ENCODE results near the gene NME9.

Gene NME9

DNA sequence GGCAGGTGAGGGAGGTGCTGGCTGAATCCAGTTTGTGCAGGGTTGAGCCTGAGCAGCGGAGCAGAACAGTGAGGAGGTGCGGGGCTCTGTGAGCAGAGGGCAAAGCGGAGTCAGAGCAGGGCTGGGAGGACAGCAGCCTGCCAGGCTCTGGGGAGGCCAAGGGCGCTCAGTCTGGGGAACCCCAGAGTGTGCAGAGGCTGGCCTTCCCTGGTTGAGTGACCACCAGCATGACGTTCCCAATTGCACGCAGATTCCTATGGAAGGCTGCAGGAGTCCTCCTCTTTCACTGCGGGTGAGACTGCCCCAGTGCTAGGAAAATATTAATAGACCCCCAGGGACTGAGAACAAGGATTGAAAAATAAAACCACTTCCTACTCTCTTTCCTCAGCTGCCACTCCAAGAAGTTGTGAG lies 31.9 kb upstream of the NME9 start:
- no peak for DNase-seq

GRCh38 chr3:138360869-138361525 lies 31.3 kb upstream of the NME9 start:
- no peak for DNase-seq

DNA sequence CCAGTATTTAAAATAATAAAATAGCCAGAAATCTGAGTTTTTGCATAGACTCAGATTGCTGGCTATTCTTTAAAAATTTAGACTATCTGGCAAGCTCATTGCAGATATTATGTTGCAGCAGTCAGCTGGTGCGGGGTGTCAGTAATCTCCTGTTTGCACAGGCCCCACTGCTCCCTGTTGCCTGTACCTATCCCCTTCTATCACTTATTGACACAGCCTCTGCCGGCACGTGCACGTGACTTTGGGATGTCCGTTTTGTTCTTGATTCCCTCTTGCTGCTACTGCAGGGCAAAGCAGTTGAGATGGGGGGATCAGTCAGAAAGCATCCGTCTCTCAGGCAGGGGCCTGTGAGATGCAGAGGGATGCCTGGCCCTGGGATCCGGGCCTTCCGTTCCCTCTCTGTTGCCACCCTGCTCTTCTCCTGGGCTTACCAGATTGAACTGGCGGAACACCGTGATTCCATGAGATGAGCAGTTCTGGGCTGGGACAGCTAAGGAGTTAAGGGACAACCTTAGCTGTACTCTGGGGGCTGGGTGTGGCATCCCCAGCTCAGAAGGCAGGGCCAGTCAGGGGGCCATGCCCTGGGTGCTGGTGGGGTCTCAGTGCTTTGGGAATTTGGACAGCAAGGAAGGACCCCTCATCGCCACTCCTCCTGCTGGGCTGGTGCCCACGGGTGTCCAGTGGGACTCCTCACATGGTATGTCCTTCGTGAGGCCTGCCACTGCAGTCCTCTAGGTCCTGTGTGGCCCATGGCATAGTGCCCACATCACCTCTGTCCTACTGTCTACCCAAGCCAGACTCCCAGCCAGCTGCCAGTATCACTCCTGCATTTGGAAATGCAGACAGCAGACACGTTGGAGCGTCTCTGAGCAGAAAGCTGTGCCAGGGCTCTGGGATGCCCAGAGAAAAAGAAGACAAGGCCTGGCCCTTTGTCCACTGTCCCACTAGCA lies 30.5 kb upstream of the NME9 start:
- DNase-seq, result no peak

- DNase-seq, result no peak
Observed at GRCh38 chr3:138359148-138359918, 29.7 kb upstream of the NME9 start.

GRCh38 chr3:138356730-138357405 lies 27.2 kb upstream of the NME9 start:
- DNase-seq, result no peak

GRCh38 chr3:138355071-138355470 lies 25.4 kb upstream of the NME9 start:
- no peak for DNase-seq

DNA sequence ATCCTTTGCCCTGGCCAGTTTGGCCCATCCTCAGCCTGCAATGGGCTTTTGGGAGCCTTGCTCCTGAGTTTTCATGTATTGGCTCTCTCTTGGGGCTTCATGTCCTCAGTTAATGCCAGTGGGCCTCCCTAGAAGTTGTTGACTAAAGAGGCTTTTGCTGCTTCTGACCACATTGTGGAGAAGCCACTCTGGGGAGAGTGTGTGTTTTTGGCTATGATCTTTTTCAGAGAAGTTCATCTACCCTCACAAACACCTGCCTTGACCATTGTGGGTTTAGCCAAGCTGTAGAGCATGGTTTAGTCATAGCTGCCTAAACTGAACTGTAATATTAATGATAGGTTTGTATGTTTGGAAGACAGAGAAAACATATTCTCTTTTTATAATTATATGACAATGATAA lies 24.7 kb upstream of the NME9 start:
- no peak for DNase-seq

- no peak for DNase-seq
Observed at GRCh38 chr3:138351916-138352550, 22.4 kb upstream of the NME9 start.

DNA sequence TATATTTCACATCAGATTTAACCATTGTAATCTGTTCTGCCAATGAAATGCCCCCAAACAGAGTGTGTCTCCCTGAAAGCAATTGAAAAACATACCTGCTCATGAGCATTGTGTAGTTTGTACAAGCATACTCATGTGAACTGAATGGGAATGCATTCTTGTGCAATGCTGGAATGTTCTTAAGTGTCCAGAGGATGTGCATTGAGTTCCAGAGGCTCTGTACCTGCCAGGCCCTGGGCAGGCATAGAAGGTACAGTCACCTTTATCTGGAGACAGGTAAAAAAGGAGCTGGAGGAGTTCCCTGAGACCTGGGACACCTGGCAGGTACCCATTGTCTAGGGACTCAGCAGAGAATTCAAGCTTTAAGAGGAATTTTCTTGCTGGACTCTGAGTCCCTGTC lies 21.5 kb upstream of the NME9 start:
- no peak for DNase-seq

DNA sequence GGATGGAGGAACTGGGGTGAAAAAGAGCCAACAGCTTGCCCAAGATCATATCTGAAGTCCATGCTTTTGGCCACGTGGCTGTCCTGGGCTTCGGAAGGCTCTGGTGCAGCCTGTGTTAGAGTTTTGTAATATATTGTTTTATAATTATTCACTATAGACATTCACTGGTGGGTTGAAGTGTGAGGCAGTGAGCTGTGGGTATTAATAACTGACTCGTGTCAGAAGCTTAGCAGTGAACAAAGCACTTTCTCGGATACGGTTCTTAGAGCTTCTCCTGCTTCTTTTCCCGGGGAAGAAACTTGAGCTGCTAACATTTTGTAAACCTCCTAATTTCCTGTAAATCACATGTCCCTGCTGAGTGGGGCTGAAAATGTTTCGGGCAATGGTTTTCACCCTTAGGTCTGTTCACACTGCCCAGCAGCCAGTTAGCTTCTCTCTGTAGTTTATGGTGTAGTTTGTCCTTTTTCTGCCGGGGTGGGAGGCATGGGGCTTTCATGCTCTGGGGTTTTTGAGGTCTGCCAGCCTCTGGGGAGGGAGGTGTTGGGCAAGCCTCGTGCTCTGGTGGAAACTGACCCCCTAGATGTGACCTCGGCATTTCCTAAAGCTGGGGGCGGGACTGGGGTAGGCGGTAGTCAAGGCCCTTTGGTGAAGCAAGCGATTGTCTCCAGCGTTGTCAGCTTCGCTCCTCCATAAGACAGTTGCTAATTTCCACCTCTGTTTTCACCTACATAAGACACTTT lies 20.4 kb upstream of the NME9 start:
- DNase-seq, result no peak

GRCh38 chr3:138348754-138349739 lies 19.4 kb upstream of the NME9 start:
- no peak for DNase-seq

DNA sequence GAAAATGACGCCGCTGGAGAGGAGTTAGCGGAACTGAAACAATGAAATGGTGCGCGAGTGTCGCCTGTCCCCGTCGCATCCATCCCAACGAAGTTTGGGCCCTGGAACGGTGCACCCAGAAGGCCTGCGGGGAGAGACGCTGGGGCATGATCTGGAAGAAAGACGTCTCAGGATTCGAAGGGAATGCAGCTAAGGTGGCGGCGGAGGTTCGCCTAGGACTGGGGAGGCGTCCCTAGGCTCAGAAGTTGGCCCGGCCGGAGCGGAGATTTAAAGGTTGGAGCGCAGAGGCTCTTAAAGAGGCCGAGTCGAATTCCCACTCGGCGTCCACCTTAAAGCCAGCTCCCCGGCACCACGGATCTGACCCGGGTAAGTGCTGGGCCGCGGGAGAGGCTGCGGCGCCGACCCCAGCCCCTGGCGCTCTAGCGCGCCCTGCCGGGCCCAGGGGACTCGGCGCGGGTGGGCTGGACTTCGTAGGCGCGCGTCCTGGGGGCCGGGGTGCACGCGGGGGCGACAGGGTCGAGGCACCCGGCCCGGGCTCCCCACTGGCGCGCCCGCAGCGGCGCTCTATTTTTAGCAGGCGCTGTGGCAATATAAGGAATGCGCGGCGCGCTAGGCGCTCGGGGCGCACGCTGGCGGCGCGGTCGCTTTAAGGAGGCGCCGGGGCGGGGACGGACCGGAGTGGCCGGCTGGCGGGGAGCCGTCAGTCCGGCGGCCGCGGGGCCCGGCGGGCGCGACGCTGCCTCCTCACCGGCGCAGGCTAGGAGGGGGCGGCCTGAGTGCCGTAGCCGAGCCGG lies 18.5 kb upstream of the NME9 start, which contains the start of gene MRAS:
Gene MRAS, plus strand, starts transcription at position 620 of the 794 bp plus-strand sequence. CDS start 24,305 bp downstream, outside the sequence.
- no peak for DNase-seq

GRCh38 chr3:138344754-138345153 lies 15.1 kb upstream of the NME9 start:
- DNase-seq, result no peak

DNA sequence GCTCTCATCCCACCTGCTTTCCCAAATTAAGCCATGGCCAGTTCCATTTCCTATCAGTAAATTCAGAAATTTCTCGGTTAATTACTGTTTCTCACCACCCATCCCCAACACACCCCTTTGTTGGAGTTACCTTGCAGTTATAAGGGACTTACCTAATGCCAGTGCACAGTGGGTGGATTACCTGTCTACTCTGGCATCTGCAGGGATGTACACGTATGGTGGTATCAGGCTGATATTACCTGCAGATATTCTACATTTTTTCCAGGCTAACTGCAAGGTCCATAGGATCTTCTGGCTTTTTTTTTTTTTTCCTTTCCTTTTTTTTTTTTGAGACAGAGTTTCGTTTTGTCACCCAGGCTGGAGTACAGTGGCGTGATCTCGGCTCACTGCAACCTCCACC lies 10.9 kb upstream of the NME9 start:
- no peak for DNase-seq

GRCh38 chr3:138338811-138339210 lies 9.2 kb upstream of the NME9 start:
- no peak for DNase-seq

DNA sequence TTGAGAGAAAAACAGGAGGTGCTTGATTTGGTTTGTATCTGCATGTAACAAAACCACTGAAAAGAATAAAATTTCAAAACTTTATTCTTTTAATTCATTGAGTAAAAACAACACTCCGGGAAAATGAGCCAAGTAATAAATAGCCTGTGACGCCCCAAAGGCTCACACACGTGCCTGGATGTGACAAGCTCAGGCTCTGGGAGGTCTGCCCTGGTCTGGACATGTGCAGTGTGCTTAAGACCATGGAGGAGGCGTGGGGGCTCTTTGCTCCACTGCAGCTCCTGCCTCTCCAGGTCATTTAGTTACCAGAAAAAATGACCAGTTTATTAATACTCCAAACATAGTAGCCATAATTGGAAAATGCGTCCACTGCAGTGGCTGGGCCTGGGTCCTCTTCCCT lies 8.6 kb upstream of the NME9 start:
- no peak for DNase-seq

- no peak for DNase-seq
Observed at GRCh38 chr3:138336454-138336999, 6.9 kb upstream of the NME9 start.

DNA sequence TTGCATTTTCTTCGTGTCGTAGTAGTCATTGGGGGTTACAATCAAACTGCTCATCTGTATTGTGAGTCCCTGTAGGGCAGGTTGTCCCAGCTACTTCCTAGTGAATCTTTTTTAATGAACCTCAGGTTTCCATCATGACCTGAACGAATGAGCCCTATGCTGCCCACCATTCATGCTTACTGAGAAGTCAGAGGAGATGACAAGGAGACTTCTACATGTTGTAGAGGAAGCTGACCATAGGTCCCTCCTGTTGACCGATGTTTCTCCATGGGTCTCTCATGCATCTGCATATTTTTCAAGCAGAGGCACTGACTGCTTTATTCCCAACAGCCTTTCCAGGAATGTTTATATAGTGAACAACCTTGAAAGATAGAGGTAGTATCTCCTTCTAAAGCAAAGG lies 5.0 kb upstream of the NME9 start:
- DNase-seq, result no peak

GRCh38 chr3:138332472-138333073 lies 2.9 kb upstream of the NME9 start:
- no peak for DNase-seq

Measured in effector CD4-positive, alpha-beta T cell (primary cell).